ENCODE results near the gene IFT172.
"Not testable (repeated sequence)": the region's sequence is repeated elsewhere in the genome, so short reads cannot be mapped to it uniquely, and the experiment has no call there.

GRCh38 chr2:27425039-27425438, 64.5 kb downstream of the IFT172 start:
- TF ChIP-seq CTCF (IDR thresholded peaks at IDR 0.05 in 4 of 5, conservative IDR thresholded peaks at IDR 0.05 in 1 of 5); POLR2A (IDR thresholded peaks at IDR 0.05): not testable (repeated sequence)
